Measurements from ENCODE around the gene SERTAD2.

Gene SERTAD2, protein sequence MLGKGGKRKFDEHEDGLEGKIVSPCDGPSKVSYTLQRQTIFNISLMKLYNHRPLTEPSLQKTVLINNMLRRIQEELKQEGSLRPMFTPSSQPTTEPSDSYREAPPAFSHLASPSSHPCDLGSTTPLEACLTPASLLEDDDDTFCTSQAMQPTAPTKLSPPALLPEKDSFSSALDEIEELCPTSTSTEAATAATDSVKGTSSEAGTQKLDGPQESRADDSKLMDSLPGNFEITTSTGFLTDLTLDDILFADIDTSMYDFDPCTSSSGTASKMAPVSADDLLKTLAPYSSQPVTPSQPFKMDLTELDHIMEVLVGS

DNA sequence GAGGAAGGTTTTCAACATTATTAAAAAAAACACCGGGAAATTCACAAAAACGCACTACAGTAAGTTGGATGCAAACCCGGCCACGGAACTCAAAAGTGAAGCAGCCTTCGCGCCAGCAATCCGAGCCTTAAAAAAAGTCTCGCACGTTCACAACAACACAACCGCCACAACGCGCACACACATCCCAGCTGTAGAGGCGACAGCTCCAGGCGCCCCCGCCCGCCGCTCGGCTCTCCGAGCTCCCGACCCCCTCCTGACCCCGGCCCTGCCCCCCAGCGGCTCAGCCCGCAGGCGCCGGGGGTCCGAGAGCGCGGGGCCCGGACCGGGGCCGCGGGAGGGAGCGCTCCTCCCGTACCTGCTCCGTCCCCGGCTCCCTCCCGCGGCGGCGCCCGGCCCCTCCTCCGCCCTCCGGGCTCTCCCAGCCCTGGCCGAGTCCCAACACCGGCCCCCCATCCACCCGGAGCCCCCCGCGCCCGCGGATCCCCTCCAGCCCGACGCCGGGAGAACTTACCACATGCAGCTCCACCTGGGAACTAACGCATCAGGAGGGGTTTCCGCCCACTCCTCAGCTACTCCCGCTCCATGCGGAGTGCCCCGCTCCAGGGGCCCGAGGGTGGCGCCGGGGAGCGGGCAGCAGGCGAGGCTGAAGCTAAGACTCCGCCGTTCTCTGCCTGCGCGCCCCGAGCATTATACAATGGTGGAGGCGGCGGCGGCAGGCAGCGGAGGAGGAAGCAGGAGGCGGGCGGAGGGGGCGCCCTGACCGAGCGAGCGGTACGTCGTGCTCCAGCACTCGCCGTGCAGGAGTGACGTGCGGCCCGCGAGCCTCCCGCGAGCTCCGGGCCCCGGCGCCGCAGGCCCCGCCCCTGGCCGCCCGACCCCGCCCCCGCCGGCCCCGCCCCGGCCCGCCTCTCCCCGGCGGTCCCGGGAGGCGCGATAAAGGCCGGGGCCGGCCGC, at the start of gene SERTAD2:
Gene SERTAD2 (minus strand): TSS at position 805 of the 954 bp plus-strand sequence. CDS start 17,042 bp downstream, outside the sequence.
- DNase-seq, result peak; percentile 58

DNA sequence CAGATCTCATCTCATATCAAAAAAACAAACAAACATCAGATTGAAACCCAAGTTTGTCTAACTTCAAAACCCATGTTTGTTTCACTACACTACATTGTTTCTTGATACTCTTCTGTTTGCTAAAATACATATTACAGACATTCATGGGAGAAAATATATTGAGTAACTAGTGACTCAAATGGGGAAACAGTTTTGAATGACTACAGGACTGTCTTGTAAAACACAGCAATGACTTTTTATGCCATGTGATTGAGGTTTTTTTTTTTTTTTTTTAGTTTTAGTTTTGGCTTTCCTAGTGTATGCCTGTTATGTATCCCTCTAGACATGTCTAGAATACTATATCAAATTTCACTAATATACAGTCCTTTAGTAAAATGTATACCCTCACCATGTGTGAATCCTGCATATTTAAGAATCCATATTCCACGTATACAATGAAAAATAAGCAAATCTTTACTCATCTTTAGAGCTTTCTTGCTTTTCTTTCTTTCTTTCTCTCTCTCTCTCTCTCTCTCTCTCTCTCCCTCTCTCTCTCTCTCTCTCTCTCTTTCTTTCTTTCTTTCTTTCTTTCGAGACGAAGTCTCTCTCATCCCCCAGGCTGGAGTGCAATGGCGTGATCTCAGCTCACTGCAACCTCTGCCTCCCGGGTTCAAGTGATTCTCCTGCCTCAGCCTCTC, 46.6 kb upstream of the SERTAD2 start:
- DNase-seq, result no peak

DNA sequence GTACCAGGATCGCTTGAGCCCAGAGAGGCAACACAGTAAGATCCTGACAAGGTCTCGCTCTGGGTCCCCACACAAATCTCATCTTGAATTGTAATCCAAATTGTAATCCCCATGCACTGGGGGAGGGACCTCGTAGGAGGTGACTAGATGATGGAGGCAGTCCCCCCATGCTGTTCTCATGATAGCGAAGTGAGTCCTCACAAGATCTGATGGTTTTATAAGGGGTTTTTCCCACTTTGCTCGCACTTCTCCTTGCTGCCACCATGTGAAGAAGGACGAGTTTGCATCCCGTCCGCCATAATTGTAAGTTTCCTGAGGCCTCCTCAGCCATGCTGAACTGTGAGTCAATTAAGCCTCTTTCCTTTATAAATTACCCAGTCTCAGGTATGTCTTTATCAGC, 46.0 kb upstream of the SERTAD2 start:
- DNase-seq, result no peak

DNA sequence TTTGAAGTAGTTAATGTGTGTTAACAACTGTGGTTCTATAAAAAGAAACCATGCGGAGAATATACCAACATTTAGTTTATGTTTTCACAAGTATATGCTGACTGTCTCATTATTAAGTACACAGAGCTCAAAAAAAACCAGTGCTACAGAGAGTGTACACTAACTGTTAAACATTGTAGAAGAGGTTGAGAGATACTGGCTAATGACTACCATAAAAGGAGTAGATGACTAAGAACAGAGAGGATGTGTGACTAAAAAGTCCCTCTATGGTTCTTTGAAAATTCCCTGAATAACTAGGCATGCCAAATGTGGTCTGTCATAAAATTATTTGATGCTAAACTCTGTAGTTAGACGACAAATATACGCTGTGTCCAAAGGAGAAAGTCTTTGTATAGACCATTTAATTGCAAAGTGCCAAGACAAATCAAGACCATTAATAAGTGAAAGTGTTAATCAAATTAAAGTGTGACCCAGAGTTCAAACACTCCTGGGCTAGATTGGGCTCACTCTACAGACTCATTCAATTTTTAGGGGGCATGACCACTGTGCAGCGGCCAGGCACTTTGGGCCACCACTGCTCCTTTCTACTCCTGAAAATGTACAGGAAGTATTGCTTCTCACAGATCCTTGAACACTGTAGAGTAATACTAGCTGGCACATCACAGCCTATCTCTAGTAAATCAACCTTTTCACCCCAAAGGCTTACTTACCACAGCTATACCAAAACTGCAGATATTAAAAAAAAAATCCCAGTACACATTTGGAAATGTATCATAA, 45.1 kb upstream of the SERTAD2 start:
- DNase-seq, result no peak

DNA sequence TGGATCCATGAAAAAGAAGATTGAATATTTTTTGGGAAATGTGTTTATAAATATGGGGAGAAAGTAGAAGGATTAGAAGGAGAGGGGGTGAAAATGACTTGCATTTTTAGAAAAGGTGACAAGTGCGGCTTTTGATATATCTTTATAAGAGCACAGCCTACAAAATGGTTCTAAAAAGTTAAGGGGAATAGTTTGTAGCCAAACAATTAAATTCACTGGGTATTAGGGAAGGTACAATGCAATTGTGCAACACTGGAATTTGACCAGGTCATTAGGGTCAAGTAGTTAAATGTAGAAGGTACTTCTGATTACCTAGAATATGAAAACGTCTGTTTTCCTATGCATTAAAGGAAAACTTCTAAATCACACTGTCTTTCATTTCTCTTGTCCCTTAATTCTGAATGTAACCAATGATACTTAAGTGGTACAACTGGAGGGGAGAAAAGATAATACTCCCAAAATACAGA, 44.5 kb upstream of the SERTAD2 start:
- no peak for DNase-seq

DNA sequence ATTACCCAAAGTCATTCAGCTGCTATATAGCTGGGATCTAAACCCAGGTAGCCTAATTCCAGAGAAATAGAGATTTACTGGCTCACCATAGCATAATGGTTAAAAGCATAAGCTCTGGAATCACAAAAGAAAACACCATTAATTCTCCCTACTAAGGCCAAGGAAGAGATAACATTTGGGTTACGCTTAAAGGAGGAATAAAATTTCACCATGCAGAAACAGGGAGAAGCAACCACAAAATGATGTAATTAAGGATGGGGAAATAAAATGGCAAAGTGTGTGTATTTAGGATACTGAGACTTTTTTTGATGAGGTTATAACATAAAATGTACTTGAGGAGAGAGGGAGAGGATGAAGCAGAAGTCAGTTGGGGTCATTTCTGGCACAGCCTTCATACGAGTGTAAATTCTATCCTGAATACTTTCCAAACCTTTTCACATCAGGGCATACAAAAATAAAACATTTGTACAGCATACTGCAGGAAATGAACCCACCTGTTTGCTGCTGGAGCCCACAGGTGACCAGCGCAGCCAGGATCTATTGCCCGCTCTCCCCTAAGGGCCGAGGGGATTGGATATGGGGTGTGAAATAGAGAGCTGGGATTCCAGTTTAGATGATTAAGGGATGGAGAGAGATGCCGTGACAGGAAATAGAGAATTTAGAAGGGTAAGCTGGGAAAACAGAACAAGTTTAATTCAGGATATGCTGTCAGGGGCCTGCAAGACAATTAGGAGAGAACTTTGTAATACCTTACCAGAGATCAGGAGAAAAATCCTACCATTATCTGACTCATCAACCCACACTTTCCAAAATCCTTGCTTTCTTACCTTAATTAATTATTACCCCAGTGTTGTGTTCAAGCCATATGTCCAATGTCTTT, 43.8 kb upstream of the SERTAD2 start:
- DNase-seq, result no peak

DNA sequence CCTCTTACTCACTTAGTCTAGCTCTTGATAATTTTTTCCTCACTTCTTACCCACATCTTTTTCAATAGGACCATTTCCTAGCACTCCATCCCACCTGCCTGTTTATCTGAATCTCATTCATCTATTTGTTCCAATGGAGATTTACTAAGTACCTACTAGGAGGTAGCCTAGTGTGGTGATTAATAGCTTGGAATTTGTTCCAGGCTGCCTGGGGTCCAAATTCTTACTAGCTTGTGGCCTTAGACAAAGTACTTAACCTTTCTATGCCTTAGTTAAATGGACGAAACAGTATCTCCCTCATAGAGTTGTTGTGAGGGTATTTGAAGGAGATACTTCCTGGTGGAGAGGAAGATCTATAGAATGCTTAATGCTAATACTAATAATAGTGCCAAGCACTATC, 42.9 kb upstream of the SERTAD2 start:
- no peak for DNase-seq

DNA sequence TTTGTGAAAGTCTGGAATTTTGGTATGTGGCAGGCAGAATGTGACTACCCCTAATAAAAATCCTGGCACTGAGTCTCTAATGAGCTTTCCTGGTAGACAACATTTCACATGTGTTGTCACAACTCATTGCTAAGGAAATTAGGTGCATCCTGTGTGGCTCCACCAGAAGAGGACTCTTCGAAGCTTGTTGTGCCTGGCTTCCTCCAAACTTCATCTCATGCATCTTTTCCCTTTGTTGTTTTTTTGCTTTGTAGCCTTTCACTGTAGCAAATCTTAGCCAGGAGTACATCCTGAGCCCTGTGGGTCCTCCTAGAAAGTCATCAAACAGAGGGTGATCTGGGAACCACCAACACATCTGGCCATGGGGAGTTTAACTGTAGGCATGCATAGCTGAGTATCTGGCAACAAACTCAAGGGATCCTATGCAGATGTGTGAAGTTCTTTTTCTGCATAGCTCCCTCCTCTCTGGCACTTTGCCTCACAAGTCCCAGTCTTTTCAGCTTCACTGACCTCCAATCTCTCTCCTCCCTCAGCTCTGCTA, 42.1 kb upstream of the SERTAD2 start:
- DNase-seq, result no peak

DNA sequence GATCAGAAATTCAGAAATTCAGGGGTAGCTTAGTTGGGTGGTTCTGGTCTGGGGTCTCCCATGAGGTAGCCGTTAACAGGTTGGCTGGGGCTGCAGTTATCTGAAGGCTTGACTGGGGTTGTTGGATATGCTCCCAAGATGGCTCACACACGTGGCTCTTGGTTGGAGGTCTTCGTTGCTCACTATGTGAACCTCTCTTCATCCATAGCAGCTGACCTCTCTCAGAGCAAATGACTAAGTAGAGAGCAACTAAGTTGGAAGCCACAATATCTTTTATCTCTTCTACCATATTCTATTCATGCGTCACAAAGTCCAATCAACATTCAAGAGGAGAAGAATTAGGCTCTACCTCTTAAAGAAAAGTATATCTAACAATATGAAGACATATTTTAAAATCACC, 38.7 kb upstream of the SERTAD2 start:
- no peak for DNase-seq

DNA sequence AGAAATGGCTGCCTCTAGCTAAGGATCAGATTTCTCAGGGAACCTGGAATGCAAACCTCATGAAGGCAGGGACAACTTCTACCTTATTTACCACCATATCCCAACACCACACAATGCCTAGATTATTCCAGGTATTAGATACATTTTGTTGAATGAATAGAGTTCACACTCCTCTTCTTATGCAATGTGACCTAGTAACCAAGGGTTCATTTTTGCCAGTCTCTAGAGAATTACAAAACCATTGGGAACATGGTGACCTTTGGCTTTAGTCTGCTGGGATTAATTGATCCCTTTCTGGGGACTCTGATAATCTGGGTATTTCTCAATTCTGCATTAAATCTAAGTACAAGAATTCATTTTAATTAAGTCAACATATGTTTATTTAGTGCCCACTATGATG, 35.2 kb upstream of the SERTAD2 start:
- DNase-seq, result no peak

DNA sequence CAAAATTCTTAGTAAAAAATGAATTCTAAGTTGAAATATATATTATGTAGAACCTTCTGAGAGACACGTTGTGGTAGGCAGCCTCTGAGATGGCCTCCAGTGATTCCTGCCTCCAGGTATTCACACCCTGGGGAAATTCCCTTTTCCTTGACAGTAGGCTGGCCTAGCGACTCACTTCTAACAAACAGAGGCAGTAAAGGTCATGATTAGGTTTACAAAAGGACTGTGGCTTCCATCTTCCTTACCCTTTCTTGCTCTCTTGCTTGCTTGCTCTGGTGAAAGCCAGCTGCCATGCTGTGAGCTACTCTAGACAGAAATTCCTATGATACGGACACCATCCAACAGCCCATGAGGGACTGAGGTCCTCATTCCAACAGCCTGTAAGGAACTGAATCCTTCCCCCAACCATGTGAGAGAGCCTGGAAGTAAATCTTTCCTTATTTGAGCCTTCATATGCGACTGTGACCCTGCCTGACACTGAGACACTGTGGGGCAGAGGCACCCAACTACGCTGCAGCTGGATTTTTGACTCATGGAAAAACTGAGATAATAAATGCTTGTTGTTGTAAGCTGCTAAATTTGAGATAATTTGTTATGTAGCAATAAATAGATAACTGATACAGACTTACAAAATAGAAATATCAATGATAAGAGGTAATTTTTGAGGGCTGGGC, 32.7 kb upstream of the SERTAD2 start:
- DNase-seq, result no peak

DNA sequence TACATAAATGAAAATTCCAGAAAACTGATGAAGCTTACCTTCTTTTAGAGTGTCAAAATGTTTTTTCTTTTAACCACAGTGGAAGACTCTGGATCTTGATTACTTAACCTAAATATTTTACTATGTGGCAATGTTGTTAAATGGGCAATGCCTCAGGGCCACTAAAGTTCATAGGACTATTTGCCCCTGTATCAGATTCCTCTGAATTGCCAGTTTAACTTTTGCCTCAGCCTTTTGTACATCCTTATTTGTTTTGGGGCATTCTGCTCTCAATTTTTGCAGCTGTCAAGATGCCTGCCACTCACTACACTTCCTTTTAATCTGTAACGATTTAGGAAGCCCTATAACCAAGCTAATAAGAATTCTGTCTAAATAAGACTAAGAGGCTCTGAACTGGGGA, 31.7 kb upstream of the SERTAD2 start:
- DNase-seq, result no peak

DNA sequence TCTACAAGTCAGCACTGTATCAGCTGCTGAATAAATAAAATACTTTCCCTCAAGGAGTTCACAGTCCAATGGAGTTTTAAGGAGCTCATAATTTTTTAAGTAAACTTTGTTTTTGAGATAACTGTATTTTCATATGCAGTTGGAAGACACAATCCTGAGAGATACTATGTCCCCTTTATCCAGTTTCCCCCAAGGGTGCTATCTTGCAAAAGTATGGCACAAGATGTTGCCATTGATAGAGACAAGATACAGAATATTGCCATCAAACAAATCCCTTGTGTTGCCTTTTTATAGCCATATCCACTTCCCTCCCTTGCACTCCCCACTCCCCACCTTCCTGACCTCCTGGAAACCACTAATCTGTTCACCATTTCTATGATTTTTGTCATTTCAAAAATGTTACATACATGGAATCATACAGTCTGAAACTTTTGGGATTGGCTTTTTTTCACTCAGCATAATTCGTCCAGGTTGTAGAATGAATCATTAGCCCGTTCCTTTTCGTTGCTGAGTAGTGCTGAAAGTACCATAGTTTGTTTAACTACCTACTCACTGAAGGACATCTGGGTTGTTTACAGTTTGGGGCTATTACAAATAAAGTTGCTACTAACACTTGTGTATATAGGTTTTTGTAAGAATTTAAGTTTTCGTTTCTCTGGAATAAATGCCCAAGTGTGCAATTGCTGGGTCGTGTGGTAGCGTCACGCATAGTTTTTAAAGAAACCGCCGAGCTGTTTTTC, 30.2 kb upstream of the SERTAD2 start:
- DNase-seq, result no peak

DNA sequence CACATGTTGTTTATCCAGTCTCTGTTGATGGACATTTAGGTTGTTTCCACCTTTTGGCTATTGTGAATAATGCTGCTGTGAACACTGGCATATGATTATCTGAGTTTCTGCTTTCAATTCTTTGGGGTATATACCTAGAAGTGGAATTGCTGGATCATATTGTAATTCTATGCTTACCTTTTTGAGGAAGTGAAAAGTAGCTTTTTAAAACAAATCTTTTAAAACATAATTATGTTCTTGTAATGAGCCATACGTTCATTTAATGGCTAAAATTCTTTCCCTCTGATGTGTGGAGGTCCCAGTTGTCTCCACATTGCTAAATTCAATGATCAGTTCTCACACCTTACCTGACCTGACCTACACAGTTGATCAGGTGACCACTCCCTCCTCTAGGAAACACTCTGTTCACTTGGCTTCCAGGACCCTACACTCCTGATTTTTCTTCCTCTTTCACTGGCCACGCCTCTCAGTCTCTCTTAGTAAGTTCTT, 27.8 kb upstream of the SERTAD2 start:
- DNase-seq, result no peak

DNA sequence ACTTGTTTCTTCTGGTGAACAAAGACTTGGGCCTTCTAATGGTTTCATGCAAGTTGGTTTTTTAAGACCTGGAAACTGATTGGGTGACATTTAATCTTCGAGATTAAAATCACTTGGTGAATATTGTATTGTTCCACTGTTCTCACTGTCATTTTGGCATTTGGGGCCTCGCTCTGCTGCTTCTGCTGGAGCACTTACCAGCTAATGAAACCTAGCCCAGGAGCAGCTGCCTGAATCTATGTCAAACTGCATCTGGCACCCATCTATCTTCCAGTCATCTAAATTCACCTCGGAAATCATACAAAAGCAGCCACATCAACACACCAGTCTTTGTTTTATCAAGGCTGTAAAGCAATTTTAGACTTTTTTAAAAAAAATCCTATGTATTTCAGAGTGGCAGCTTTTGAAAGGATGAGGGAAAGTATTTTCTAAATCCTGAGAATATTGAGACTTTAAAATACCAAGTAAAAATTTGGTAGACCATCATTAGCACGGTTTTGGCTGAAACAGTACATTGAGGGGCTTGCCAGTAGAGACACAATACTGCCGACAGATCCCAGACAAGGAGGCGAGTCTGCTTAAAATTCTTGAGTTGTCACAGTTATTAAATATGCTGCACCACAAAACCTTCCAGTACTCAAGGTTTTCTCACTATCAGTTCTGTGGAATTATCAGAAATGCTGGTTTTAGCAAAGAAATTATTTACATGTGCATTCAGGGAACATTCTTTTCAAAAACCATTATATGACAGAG, 26.1 kb upstream of the SERTAD2 start:
- DNase-seq, result no peak

DNA sequence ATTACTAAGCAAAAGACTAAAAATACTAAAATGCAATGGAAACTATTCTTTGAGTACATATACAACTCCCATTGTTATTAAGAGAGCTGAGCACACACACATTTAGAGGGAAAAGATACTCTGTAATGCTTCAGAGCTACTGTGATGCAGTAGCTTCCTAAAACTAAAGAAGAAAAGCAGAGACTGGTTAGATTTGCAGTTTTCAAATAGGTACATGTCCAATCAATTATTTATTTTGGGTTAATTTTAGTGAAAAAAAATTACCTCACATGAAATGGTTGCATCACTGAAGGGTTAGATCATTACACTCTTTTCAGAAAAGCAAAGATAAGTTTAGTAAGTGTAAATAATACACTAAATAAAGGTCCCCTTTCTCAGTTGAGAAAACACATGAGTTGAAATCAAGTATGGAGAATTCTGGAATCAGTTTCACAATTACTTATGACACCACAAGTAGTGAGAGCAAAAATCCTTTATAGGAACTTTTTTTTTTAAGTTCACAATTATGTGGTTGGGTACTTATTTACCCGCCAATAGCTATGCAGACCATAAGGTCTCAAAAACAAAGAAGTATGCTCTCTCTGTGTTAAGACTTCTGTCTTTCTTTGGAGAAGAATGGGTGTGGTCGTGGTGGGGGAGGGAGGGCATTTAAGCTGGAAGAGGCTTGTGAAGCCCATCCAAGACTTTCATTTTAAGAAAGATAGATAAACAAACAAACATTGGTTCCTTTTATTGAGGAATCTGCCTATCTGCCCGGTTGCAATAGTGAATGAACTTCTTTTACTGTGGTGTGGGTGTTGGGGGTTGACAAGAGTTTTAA, 25.3 kb upstream of the SERTAD2 start:
- no peak for DNase-seq

DNA sequence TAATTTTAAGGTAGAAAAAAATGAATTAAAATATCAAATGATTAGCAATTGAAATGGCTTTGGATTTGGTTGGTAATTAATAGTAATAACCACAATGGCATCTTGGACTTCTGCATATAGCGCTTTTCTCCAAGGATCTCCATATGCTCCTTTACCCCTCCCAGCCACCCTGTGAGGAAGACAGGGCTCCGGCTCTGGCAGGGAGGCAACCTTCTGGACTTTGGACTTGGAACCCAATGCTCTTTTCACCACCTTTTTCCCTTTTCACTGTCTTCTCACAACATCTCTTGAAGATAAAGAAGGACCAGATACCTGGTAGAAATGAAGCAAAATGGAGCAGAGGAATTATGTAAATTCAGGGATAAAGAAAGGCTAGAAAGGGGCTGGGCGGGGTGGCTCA, 23.8 kb upstream of the SERTAD2 start:
- DNase-seq, result no peak

DNA sequence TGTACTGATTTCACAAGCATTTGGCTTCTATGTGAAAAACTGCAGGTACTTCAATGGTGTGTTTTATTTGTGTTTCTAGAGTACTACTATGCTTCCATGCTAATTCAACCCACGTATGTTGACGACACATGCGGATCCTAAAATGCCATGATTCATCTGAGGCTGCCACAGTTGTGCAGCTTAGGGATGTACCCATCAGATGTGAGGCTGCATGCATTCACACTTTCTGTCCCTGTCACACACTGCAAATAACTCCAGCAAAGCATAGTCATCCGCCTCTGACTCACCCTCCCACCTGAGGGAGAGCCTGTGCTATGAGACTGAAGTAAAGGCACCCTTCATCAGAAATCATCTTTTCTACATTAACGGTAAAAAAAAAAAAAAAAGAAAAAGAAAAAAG, 22.1 kb upstream of the SERTAD2 start:
- no peak for DNase-seq

Data from DMS79 (cell line).